Neural progenitor cell (in vitro differentiated cells): ENCODE measurements around the gene GRIK3. TPM values are rescaled to one million over a fixed set of nuclear protein-coding genes. Genes with fewer than 3 reads are reported as not detected.

Experiments used
- DNase-seq: peaks from one replicate; pipeline ENCODE4 v3.0.0-alpha.2; 2016; ENCODE audit warnings: low spot score
- H2AFZ ChIP-seq: fragments of 200-600 bp; sonication (generic); replicated peaks from 2 replicates; pipeline ENCODE4 v1.6.1; 2016; ENCODE audit warnings: antibody characterized with exemption
- H3F3A ChIP-seq: fragments of 200-600 bp; sonication (generic); 2 replicates; pipeline ENCODE4 v1.6.1; 2016; ENCODE audit warnings: antibody characterized with exemption, low read depth
- H3K27ac ChIP-seq: fragments of 200-600 bp; sonication (generic); 2 replicates; pipeline ENCODE4 v1.5.1; 2016; ENCODE audit warnings: mild to moderate bottlenecking
- H3K27me3 ChIP-seq: fragments of 200-600 bp; sonication (generic); 2 replicates; pipeline ENCODE4 v1.6.1; 2016; ENCODE audit warnings: mild to moderate bottlenecking, moderate library complexity
- H3K36me3 ChIP-seq: fragments of 200-600 bp; sonication (generic); 2 replicates; pipeline ENCODE4 v1.5.1; 2016
- H3K4me1 ChIP-seq: fragments of 200-600 bp; sonication (generic); 2 replicates; pipeline ENCODE4 v1.6.1; 2016; ENCODE audit warnings: mixed run types
- H3K4me2 ChIP-seq: fragments of 200-600 bp; sonication (generic); 2 replicates; pipeline ENCODE4 v1.6.1; 2016
- H3K4me3 ChIP-seq: fragments of 200-600 bp; sonication (generic); 2 replicates; pipeline ENCODE4 v1.5.1; 2016
- H3K79me2 ChIP-seq: fragments of 200-600 bp; sonication (generic); 2 replicates; pipeline ENCODE4 v1.6.1; 2016; ENCODE audit warnings: low read depth
- H3K9ac ChIP-seq: fragments of 200-600 bp; sonication (generic); 2 replicates; pipeline ENCODE4 v1.6.1; 2016
- H3K9me3 ChIP-seq: fragments of 200-600 bp; sonication (generic); 2 replicates; pipeline ENCODE4 v1.5.1; 2016; ENCODE audit warnings: low read depth
- H4K20me1 ChIP-seq: fragments of 200-600 bp; sonication (generic); 2 replicates; pipeline ENCODE4 v1.6.1; 2016; ENCODE audit warnings: low read depth
- H3K27ac Mint-ChIP-seq: 3 replicates; pipeline ENCODE4 v1.8.0; 2021; ENCODE audit warnings: mixed read lengths
- H3K27me3 Mint-ChIP-seq: 2 replicates; pipeline ENCODE4 v1.8.0; 2022; ENCODE audit warnings: low read depth, mild to moderate bottlenecking, inconsistent platforms, moderate library complexity, mixed read lengths; ENCODE audit not compliant: insufficient read depth
- H3K36me3 Mint-ChIP-seq: 3 replicates; pipeline ENCODE4 v1.8.0; 2021; ENCODE audit warnings: mixed read lengths
- H3K4me1 Mint-ChIP-seq: 3 replicates; pipeline ENCODE4 v1.8.0; 2021; ENCODE audit warnings: mixed read lengths
- H3K4me3 Mint-ChIP-seq: 3 replicates; pipeline ENCODE4 v1.8.0; 2021; ENCODE audit warnings: mild to moderate bottlenecking, moderate library complexity, mixed read lengths
- H3K9me3 Mint-ChIP-seq: 3 replicates; pipeline ENCODE4 v1.8.0; 2020; ENCODE audit warnings: mixed read lengths
- CTCF ChIP-seq: fragments of 200-600 bp; sonication (generic); IDR thresholded peaks from 2 replicates; pipeline ENCODE4 v1.5.1; 2017; ENCODE audit warnings: antibody characterized with exemption, mild to moderate bottlenecking
- EZH2 ChIP-seq: fragments of 200-600 bp; sonication (generic); IDR thresholded peaks from 2 replicates; pipeline ENCODE4 v1.6.1; 2017; ENCODE audit warnings: antibody characterized with exemption, mild to moderate bottlenecking, moderate library complexity
- EZH2phosphoT487 ChIP-seq: fragments of 200-600 bp; sonication (generic); IDR thresholded peaks from 2 replicates; pipeline ENCODE4 v1.6.1; 2017; ENCODE audit warnings: antibody characterized with exemption
- total RNA-seq: library from RNA; depleted of rRNA; stranded (reverse); fragments of >200 nt; gene quantifications from 2 replicates; pipeline ENCODE4 v1.2.3, GENCODE V29; 2015; ENCODE audit warnings: low replicate concordance

Gene GRIK3
- total RNA-seq, 1 donor from 2014 or later: 1.7 TPM

- Histone ChIP-seq H3K36me3 (no peaks in the 10 kb centered on the region), H3K79me2 (no peaks in the 10 kb centered on the region), H3K4me2 (no peak overlapping the region), H4K20me1 (no peaks in the 10 kb centered on the region), H3K9ac (no peak overlapping the region), H3K27me3 (no peaks in the 10 kb centered on the region), H2AFZ (no peak overlapping the region), H3K9me3 (no peaks in the 10 kb centered on the region), H3K27ac (no peak overlapping the region), H3F3A (no peaks in the 10 kb centered on the region), H3K4me3 (no peak overlapping the region), H3K4me1 (peaks cover 13% of the 10 kb centered on the region)
- TF ChIP-seq EZH2phosphoT487: no peak
- TF ChIP-seq CTCF: no peak
- TF ChIP-seq EZH2: no peak
- no peak overlapping the region for H3K4me3 Mint-ChIP-seq
- H3K9me3 Mint-ChIP-seq: peaks cover 5% of the 10 kb centered on the region
- H3K4me1 Mint-ChIP-seq: peaks cover 8% of the 10 kb centered on the region
- no peak overlapping the region for H3K27ac Mint-ChIP-seq
- H3K27me3 Mint-ChIP-seq: peaks cover 2% of the 10 kb centered on the region
- DNase-seq: no peak
- H3K36me3 Mint-ChIP-seq: no peaks in the 10 kb centered on the region
These were observed 44.6 kb upstream of the GRIK3 start for GRCh38 chr1:37078866-37079265.

- Histone ChIP-seq H2AFZ (no peak overlapping the region), H3K4me2 (no peak overlapping the region), H3K27ac (no peak overlapping the region), H3K4me3 (no peak overlapping the region), H3K36me3 (no peaks in the 10 kb centered on the region), H4K20me1 (no peaks in the 10 kb centered on the region), H3K79me2 (no peaks in the 10 kb centered on the region), H3K4me1 (peaks cover 27% of the 10 kb centered on the region), H3K9ac (no peak overlapping the region), H3F3A (no peaks in the 10 kb centered on the region), H3K27me3 (no peaks in the 10 kb centered on the region), H3K9me3 (no peaks in the 10 kb centered on the region)
- no peak overlapping the region for H3K27ac Mint-ChIP-seq
- no peaks in the 10 kb centered on the region for H3K36me3 Mint-ChIP-seq
- H3K9me3 Mint-ChIP-seq: peaks cover 5% of the 10 kb centered on the region
- H3K4me3 Mint-ChIP-seq: no peak overlapping the region
- no peak for TF ChIP-seq CTCF
- TF ChIP-seq EZH2phosphoT487: no peak
- TF ChIP-seq EZH2: no peak
- peaks cover 21% of the 10 kb centered on the region for H3K4me1 Mint-ChIP-seq
- H3K27me3 Mint-ChIP-seq: peaks cover 2% of the 10 kb centered on the region
- DNase-seq: no peak
These were observed 41.9 kb upstream of the GRIK3 start for GRCh38 chr1:37076168-37076567.

GRCh38 chr1:37073854-37074379 lies 39.6 kb upstream of the GRIK3 start:
- H3K4me3 Mint-ChIP-seq: no peak overlapping the region
- Histone ChIP-seq H3K9ac (no peak overlapping the region), H3K36me3 (no peaks in the 10 kb centered on the region), H3F3A (peaks cover 18% of the 10 kb centered on the region), H3K4me1 (peaks cover 49% of the 10 kb centered on the region), H3K79me2 (no peaks in the 10 kb centered on the region), H3K9me3 (no peaks in the 10 kb centered on the region), H3K4me2 (no peak overlapping the region), H3K4me3 (no peak overlapping the region), H3K27me3 (no peaks in the 10 kb centered on the region), H3K27ac (no peak overlapping the region), H2AFZ (no peak overlapping the region), H4K20me1 (no peaks in the 10 kb centered on the region)
- TF ChIP-seq CTCF (no peak), EZH2 (no peak), EZH2phosphoT487 (no peak)
- no peak overlapping the region for H3K27ac Mint-ChIP-seq
- H3K4me1 Mint-ChIP-seq: peaks cover 41% of the 10 kb centered on the region
- no peak for DNase-seq
- H3K9me3 Mint-ChIP-seq: no peaks in the 10 kb centered on the region
- no peaks in the 10 kb centered on the region for H3K36me3 Mint-ChIP-seq
- peaks cover 4% of the 10 kb centered on the region for H3K27me3 Mint-ChIP-seq
